Measurements from ENCODE around the gene CAVIN3. TPM values are rescaled to one million over a fixed set of nuclear protein-coding genes. Genes with fewer than 3 reads are reported as not detected.

Gene CAVIN3
- total RNA-seq, 1 donor from 2014 or later = 2.9 TPM

- Histone ChIP-seq H3K27ac (no peak overlapping the region), H3K4me2 (no peak overlapping the region), H3K9ac (no peak overlapping the region), H2AFZ (replicated peaks) (no peak overlapping the region), H3K79me2 (ENCODE audit: low read depth) (no peaks in the 10 kb centered on the region), H3K36me3 (no peaks in the 10 kb centered on the region), H4K20me1 (ENCODE audit: low read depth) (no peaks in the 10 kb centered on the region), H3K4me3 (no peak overlapping the region), H3K27me3 (no peaks in the 10 kb centered on the region), H3K4me1 (no peaks in the 10 kb centered on the region), H3K9me3 (ENCODE audit: low read depth) (no peaks in the 10 kb centered on the region), H3F3A (ENCODE audit: low read depth) (no peaks in the 10 kb centered on the region)
- DNase-seq (ENCODE audit: low spot score) = no peak
- H3K4me3 Mint-ChIP-seq = no peak overlapping the region
- H3K27me3 Mint-ChIP-seq (ENCODE audit: insufficient read depth, low read depth) = peaks cover 3% of the 10 kb centered on the region
- no peaks in the 10 kb centered on the region for H3K36me3 Mint-ChIP-seq
- H3K27ac Mint-ChIP-seq = no peak overlapping the region
- peaks cover 6% of the 10 kb centered on the region for H3K4me1 Mint-ChIP-seq
- no peaks in the 10 kb centered on the region for H3K9me3 Mint-ChIP-seq
- TF ChIP-seq, protein P1, sequence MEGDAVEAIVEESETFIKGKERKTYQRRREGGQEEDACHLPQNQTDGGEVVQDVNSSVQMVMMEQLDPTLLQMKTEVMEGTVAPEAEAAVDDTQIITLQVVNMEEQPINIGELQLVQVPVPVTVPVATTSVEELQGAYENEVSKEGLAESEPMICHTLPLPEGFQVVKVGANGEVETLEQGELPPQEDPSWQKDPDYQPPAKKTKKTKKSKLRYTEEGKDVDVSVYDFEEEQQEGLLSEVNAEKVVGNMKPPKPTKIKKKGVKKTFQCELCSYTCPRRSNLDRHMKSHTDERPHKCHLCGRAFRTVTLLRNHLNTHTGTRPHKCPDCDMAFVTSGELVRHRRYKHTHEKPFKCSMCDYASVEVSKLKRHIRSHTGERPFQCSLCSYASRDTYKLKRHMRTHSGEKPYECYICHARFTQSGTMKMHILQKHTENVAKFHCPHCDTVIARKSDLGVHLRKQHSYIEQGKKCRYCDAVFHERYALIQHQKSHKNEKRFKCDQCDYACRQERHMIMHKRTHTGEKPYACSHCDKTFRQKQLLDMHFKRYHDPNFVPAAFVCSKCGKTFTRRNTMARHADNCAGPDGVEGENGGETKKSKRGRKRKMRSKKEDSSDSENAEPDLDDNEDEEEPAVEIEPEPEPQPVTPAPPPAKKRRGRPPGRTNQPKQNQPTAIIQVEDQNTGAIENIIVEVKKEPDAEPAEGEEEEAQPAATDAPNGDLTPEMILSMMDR (IDR thresholded peaks at IDR 0.05) = no peak
- TF ChIP-seq EZH2phosphoT487 (IDR thresholded peaks at IDR 0.05) (no peak), EZH2 (IDR thresholded peaks at IDR 0.05) (no peak)
These were observed 36.3 kb upstream of the CAVIN3 start for GRCh38 chr11:6356503-6357055.

GRCh38 chr11:6354651-6355485, 34.6 kb upstream of the CAVIN3 start:
- H3K36me3 ChIP-seq = no peaks in the 10 kb centered on the region
- no peaks in the 10 kb centered on the region for H3K4me1 ChIP-seq
- Mint-ChIP-seq H3K36me3 (no peaks in the 10 kb centered on the region), H3K27me3 (ENCODE audit: insufficient read depth, low read depth) (peaks cover 3% of the 10 kb centered on the region), H3K9me3 (no peaks in the 10 kb centered on the region), H3K4me1 (peaks cover 6% of the 10 kb centered on the region), H3K4me3 (no peak overlapping the region), H3K27ac (no peak overlapping the region)
- H3K27ac ChIP-seq = no peak overlapping the region
- H3K9me3 ChIP-seq (ENCODE audit: low read depth) = no peaks in the 10 kb centered on the region
- DNase-seq (ENCODE audit: low spot score) = no peak
- H3K4me2 ChIP-seq = no peak overlapping the region
- no peaks in the 10 kb centered on the region for H3K27me3 ChIP-seq
- H3K9ac ChIP-seq = no peak overlapping the region
- no peaks in the 10 kb centered on the region for H4K20me1 ChIP-seq (ENCODE audit: low read depth)
- no peak for TF ChIP-seq EZH2phosphoT487 (IDR thresholded peaks at IDR 0.05)
- TF ChIP-seq EZH2 (IDR thresholded peaks at IDR 0.05) = no peak
- TF ChIP-seq, protein P1 (IDR thresholded peaks at IDR 0.05) = no peak
- H3K4me3 ChIP-seq = no peak overlapping the region
- no peak overlapping the region for H2AFZ ChIP-seq (replicated peaks)
- H3K79me2 ChIP-seq (ENCODE audit: low read depth) = no peaks in the 10 kb centered on the region
- no peaks in the 10 kb centered on the region for H3F3A ChIP-seq (ENCODE audit: low read depth)

- Mint-ChIP-seq H3K9me3 (no peaks in the 10 kb centered on the region), H3K27me3 (ENCODE audit: insufficient read depth, low read depth) (peaks cover 3% of the 10 kb centered on the region), H3K36me3 (no peaks in the 10 kb centered on the region), H3K4me1 (peaks cover 6% of the 10 kb centered on the region), H3K4me3 (no peak overlapping the region), H3K27ac (no peak overlapping the region)
- no peak overlapping the region for H3K27ac ChIP-seq
- no peaks in the 10 kb centered on the region for H3K9me3 ChIP-seq (ENCODE audit: low read depth)
- peak; percentile 76 for DNase-seq (ENCODE audit: low spot score)
- H4K20me1 ChIP-seq (ENCODE audit: low read depth) = no peaks in the 10 kb centered on the region
- TF ChIP-seq, protein P1 (IDR thresholded peaks at IDR 0.05) = peak; percentile 96
- TF ChIP-seq EZH2 (IDR thresholded peaks at IDR 0.05) = no peak
- H3K79me2 ChIP-seq (ENCODE audit: low read depth) = no peaks in the 10 kb centered on the region
- no peaks in the 10 kb centered on the region for H3F3A ChIP-seq (ENCODE audit: low read depth)
- no peaks in the 10 kb centered on the region for H3K27me3 ChIP-seq
- H3K4me3 ChIP-seq = no peak overlapping the region
- no peak overlapping the region for H3K4me2 ChIP-seq
- no peaks in the 10 kb centered on the region for H3K36me3 ChIP-seq
- H3K9ac ChIP-seq = no peak overlapping the region
- H3K4me1 ChIP-seq = no peaks in the 10 kb centered on the region
- H2AFZ ChIP-seq (replicated peaks) = no peak overlapping the region
These were observed 33.2 kb upstream of the CAVIN3 start for GRCh38 chr11:6353367-6353987.

All from neural progenitor cell (in vitro differentiated cells).